Naive thymus-derived CD8-positive, alpha-beta T cell (primary cell): ENCODE results near the gene GTF3C1. TPM values are rescaled to one million over a fixed set of nuclear protein-coding genes. Genes with fewer than 3 reads are reported as not detected.

Source experiments
- ATAC-seq, 2 donors: fragments of 150-1000 bp; cut with Tn5 transposase in 1 of 2; sonication (Bioruptor Pico), chemical (Tn5 transposase) in 1 of 2; 1 replicate in 1 of 2; 2 replicates in 1 of 2; pipeline ENCODE4 v1.10.0; 2021; ENCODE audit warnings: mild to moderate bottlenecking in 2 of 2, moderate library complexity in 2 of 2
- POLR2A ChIA-PET: fragments of 350-600 bp; sonication (Branson Sonifier 250); formaldehyde crosslinking; loops from one replicate; lab custom pipeline; 2021; ENCODE audit warnings: antibody characterized with exemption; lab: Charles Lee
- DNase-seq, 10 donors: peaks; one replicate each; pipeline versions ENCODE4 v3.0.0 to v3.0.0-alpha.2; 2020 to 2022
- H3K27ac Mint-ChIP-seq, 10 donors: one replicate each; pipeline ENCODE4 v1.8.0; 2020 to 2022; ENCODE audit warnings: mild to moderate bottlenecking in 10 of 10, mixed read lengths in 10 of 10, moderate library complexity in 4 of 10, inconsistent platforms in 1 of 10
- H3K27me3 Mint-ChIP-seq, 5 donors: one replicate each; pipeline ENCODE4 v1.8.0; 2021 to 2022; ENCODE audit warnings: mixed read lengths in 5 of 5
- H3K36me3 Mint-ChIP-seq, 3 donors: one replicate each; pipeline ENCODE4 v1.8.0; 2020 to 2022; ENCODE audit warnings: mixed read lengths in 3 of 3, mild to moderate bottlenecking in 2 of 3, inconsistent platforms in 1 of 3
- H3K4me1 Mint-ChIP-seq, 4 donors: one replicate each; pipeline ENCODE4 v1.8.0; 2021 to 2022; ENCODE audit warnings: mixed read lengths in 4 of 4
- H3K4me3 Mint-ChIP-seq, 10 donors: one replicate each; pipeline ENCODE4 v1.8.0; 2020 to 2022; ENCODE audit warnings: mild to moderate bottlenecking in 10 of 10, mixed read lengths in 10 of 10, moderate library complexity in 6 of 10, inconsistent platforms in 1 of 10
- H3K9me3 Mint-ChIP-seq, 9 donors: one replicate each; pipeline ENCODE4 v1.8.0; 2020 to 2022; ENCODE audit warnings: mixed read lengths in 9 of 9, mild to moderate bottlenecking in 3 of 9, inconsistent platforms in 1 of 9, moderate library complexity in 1 of 9
- polyA plus RNA-seq, 3 donors: library from polyadenylated mRNA; unstranded; fragments of 300-500 nt; fragmentation: Illumina TruSeq; gene quantifications; one replicate each; pipeline ENCODE4 v1.2.3, GENCODE V29; 2021
- total RNA-seq, 8 experiments: library from RNA in 2 of 8; stranded (reverse) in 2 of 8; gene quantifications; one replicate each; pipeline ENCODE4 v1.2.3 and lab custom pipeline; 2021 to 2026

GTF3C1 gene
- total and polyA plus RNA-seq, 5 experiments from 2014 or later: 25.8 to 56.6 (median 36.1) TPM

GRCh38 chr16:27511657-27512448 lies 37.9 kb downstream of the GTF3C1 start:
- Mint-ChIP-seq H3K36me3 (peaks cover 14 to 77% (median 37%) of the 10 kb centered on the region in 3 donors), H3K4me1 (no peaks in the 10 kb centered on the region), H3K27me3 (no peaks in the 10 kb centered on the region), H3K4me3 (no peak overlapping the region), H3K9me3 (no peaks in the 10 kb centered on the region), H3K27ac (no peak overlapping the region)
- ATAC-seq (no peak), DNase-seq (no peak)
- POLR2A ChIA-PET: no interaction called here

- peaks cover 14 to 96% (median 44%) of the 10 kb centered on the region in 3 donors for H3K36me3 Mint-ChIP-seq
- H3K9me3 Mint-ChIP-seq: no peaks in the 10 kb centered on the region
- H3K4me3 Mint-ChIP-seq: no peak overlapping the region
- no peak for ATAC-seq
- no peaks in the 10 kb centered on the region for H3K4me1 Mint-ChIP-seq
- no peaks in the 10 kb centered on the region for H3K27me3 Mint-ChIP-seq
- peak overlapping the region in 1 of 10 donors; percentile 44 for H3K27ac Mint-ChIP-seq
- POLR2A ChIA-PET: no interaction called here
- DNase-seq: no peak
Observed at GRCh38 chr16:27508476-27508875, 41.2 kb downstream of the GTF3C1 start.

GRCh38 chr16:27506771-27507170 lies 42.9 kb downstream of the GTF3C1 start:
- H3K4me1 Mint-ChIP-seq: no peaks in the 10 kb centered on the region
- peaks cover 14 to 97% (median 56%) of the 10 kb centered on the region in 3 donors for H3K36me3 Mint-ChIP-seq

GRCh38 chr16:27505297-27506236 lies 44.1 kb downstream of the GTF3C1 start:
- no peaks in the 10 kb centered on the region for H3K4me1 Mint-ChIP-seq
- POLR2A ChIA-PET: no interaction called here
- H3K4me3 Mint-ChIP-seq: no peak overlapping the region
- no peaks in the 10 kb centered on the region for H3K9me3 Mint-ChIP-seq
- DNase-seq: no peak
- peaks cover 14 to 97% (median 54%) of the 10 kb centered on the region in 3 donors for H3K36me3 Mint-ChIP-seq
- peak overlapping the region in 1 of 10 donors; percentile 15 for H3K27ac Mint-ChIP-seq
- no peak for ATAC-seq
- H3K27me3 Mint-ChIP-seq: no peaks in the 10 kb centered on the region

More at GRCh38 chr16:27506771-27507170, 42.9 kb downstream of the GTF3C1 start:
- no peak for ATAC-seq
- H3K4me3 Mint-ChIP-seq: no peak overlapping the region
- H3K9me3 Mint-ChIP-seq: no peaks in the 10 kb centered on the region
- H3K27me3 Mint-ChIP-seq: no peaks in the 10 kb centered on the region
- DNase-seq: no peak
- POLR2A ChIA-PET: no interaction called here
- H3K27ac Mint-ChIP-seq: peak overlapping the region in 1 of 10 donors; percentile 17

GRCh38 chr16:27503662-27504061 lies 46.1 kb downstream of the GTF3C1 start:
- H3K4me3 Mint-ChIP-seq: no peak overlapping the region
- H3K27ac Mint-ChIP-seq: peak overlapping the region in 1 of 10 donors; percentile 24
- no peaks in the 10 kb centered on the region for H3K4me1 Mint-ChIP-seq
- no peaks in the 10 kb centered on the region for H3K27me3 Mint-ChIP-seq
- DNase-seq: no peak
- H3K36me3 Mint-ChIP-seq: peaks cover 10 to 91% (median 54%) of the 10 kb centered on the region in 3 donors
- ATAC-seq: no peak
- POLR2A ChIA-PET: no interaction called here
- H3K9me3 Mint-ChIP-seq: no peaks in the 10 kb centered on the region

GRCh38 chr16:27500801-27501200 lies 48.9 kb downstream of the GTF3C1 start:
- Mint-ChIP-seq H3K4me1 (no peaks in the 10 kb centered on the region), H3K27ac (peak overlapping the region in 2 of 10 donors; percentile 10 to 77), H3K27me3 (no peaks in the 10 kb centered on the region), H3K36me3 (peaks cover 7 to 89% (median 53%) of the 10 kb centered on the region in 3 donors), H3K9me3 (no peaks in the 10 kb centered on the region), H3K4me3 (no peak overlapping the region)
- DNase-seq: no peak
- no peak for ATAC-seq
- POLR2A ChIA-PET: no interaction called here

- Mint-ChIP-seq H3K9me3 (no peaks in the 10 kb centered on the region), H3K4me3 (no peak overlapping the region), H3K27me3 (no peaks in the 10 kb centered on the region), H3K4me1 (no peaks in the 10 kb centered on the region), H3K27ac (no peak overlapping the region), H3K36me3 (peaks cover 7 to 90% (median 55%) of the 10 kb centered on the region in 3 donors)
- ATAC-seq (no peak), DNase-seq (no peak)
- POLR2A ChIA-PET: no interaction called here
Observed at GRCh38 chr16:27499659-27500055, 50.1 kb downstream of the GTF3C1 start.

- H3K4me3 Mint-ChIP-seq: no peak overlapping the region
- H3K27ac Mint-ChIP-seq: peak overlapping the region in 2 of 10 donors; percentile 10 to 27
- H3K4me1 Mint-ChIP-seq: no peaks in the 10 kb centered on the region
- H3K27me3 Mint-ChIP-seq: no peaks in the 10 kb centered on the region
- peaks cover 7 to 90% (median 55%) of the 10 kb centered on the region in 3 donors for H3K36me3 Mint-ChIP-seq
- DNase-seq (no peak), ATAC-seq (no peak)
- no peaks in the 10 kb centered on the region for H3K9me3 Mint-ChIP-seq
- POLR2A ChIA-PET: no interaction called here
Observed at GRCh38 chr16:27498916-27499658, 50.6 kb downstream of the GTF3C1 start.

GRCh38 chr16:27498031-27498825 lies 51.5 kb downstream of the GTF3C1 start:
- POLR2A ChIA-PET: no interaction called here
- Mint-ChIP-seq H3K4me3 (no peak overlapping the region), H3K27me3 (no peaks in the 10 kb centered on the region), H3K9me3 (no peaks in the 10 kb centered on the region), H3K4me1 (no peaks in the 10 kb centered on the region), H3K27ac (peak overlapping the region in 5 of 10 donors; percentile 28 to 81 (median 45)), H3K36me3 (peaks cover 7 to 88% (median 46%) of the 10 kb centered on the region in 3 donors)
- ATAC-seq: no peak
- DNase-seq: no peak

- POLR2A ChIA-PET: no interaction called here
- Mint-ChIP-seq H3K4me3 (no peak overlapping the region), H3K27me3 (no peaks in the 10 kb centered on the region), H3K9me3 (no peaks in the 10 kb centered on the region), H3K27ac (no peak overlapping the region), H3K4me1 (peaks cover 0 to 6% (median 3%) of the 10 kb centered on the region in 4 donors), H3K36me3 (peaks cover 7 to 90% (median 35%) of the 10 kb centered on the region in 3 donors)
- ATAC-seq: no peak
- DNase-seq: no peak
Observed at GRCh38 chr16:27495191-27495590, 54.5 kb downstream of the GTF3C1 start.

- ATAC-seq: no peak
- Mint-ChIP-seq H3K27me3 (no peaks in the 10 kb centered on the region), H3K36me3 (peaks cover 3 to 94% (median 39%) of the 10 kb centered on the region in 3 donors), H3K9me3 (no peaks in the 10 kb centered on the region), H3K27ac (peak overlapping the region in 2 of 10 donors; percentile 79 to 80), H3K4me3 (peak overlapping the region in 1 of 10 donors; percentile 49), H3K4me1 (peaks cover 0 to 6% (median 3%) of the 10 kb centered on the region in 4 donors)
- DNase-seq: no peak
- POLR2A ChIA-PET: no interaction called here
Observed at GRCh38 chr16:27492588-27492979, 57.1 kb downstream of the GTF3C1 start.
